NCI-H146 treated with DMSO at 0.1 percent for 48 hours (cell line): ENCODE measurements around the gene PHF20.
"Not testable (repeated sequence)": the region's sequence is repeated elsewhere in the genome, so short reads cannot be mapped to it uniquely, and the experiment has no call there.

ENCODE experiments used
- DNase-seq: peaks from one replicate; lab custom pipeline; 2025; ENCODE audit not compliant: unreplicated experiment; lab: John Stamatoyannopoulos, UW

The PHF20 gene

DNA sequence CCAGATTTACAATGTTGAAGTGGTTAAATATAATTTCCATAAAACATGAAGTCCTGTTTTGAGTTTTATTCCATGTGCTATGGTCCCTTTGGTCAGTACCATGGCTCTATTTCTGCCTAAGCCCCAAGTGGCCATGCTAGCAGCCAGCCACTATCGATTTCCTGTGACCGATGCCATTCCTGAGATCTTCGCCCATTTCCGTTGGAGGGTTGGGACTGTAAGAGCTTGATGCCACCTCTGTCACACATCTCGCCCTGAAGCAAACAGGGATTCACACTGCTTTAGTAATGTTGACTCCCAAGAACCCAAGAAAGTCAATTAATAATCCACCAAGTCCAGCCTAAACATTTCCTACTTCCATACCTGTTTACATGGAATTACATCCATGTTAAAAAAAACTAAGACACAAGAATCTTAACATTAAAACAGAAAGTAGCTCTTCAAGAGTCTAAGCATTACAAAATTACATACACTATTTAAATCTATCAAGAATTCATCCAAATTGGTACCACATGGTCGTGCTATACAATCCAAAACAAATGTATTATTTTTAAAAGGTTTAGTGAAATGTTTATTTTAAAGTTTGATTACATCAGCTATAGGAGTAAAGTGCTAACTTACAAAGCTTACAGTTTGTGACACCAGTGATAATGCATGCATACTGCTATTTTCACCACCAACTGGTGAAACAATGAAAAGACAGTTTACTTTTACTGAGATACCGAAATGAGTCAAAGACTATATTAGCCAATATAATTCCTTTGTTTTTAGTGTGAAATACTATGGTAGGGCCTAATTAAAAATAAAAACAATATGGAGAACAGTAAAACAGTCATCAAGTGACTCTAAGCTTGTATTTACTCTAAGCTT lies 32.3 kb upstream of the PHF20 start:
- DNase-seq = no peak

DNA sequence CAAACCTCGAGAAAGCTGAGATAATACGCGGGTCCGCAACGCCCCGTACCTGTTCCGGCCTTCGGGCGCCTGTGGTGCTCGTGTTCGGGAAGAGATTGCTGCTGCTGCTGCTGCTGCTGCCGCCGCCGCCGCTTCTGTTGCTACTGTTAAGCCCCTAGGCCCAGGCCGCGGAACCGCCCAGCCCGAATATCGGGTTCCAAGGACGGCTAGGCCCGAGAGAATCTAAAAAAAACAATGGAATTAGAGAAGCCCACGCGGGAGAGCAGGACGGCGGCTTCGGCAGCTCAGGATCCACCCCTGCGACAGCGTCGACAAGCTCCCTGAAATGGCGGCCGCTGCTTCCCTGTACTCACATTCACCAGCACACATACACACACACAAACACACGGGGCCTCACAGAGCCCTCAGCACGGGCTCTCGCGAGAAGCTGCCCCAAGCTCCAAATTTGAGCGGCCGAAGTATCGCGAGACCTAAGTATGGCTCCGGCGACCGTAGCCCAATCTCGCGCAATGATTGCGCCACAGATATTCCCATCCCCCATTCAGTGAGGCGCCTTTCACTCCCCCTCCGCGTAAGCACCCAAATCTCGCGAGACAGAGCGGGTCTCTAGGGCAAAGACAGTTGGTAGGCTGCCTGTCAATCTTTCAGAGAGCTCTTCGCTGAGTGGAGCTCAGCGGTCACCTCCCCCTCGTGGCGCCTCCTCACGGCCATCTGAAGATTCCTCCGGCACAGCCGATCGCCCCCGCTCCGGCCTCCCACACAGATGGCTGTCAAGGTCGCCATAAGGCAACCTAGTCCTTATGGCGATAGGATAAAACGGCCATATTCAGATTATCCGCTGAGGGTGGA lies 29.7 kb upstream of the PHF20 start, which contains the start of gene RBM39:
Gene RBM39, minus strand, starts transcription at position 369 of the 849 bp plus-strand sequence. CDS start 1,386 bp downstream, outside the sequence.
- peak; percentile 100 for DNase-seq

DNA sequence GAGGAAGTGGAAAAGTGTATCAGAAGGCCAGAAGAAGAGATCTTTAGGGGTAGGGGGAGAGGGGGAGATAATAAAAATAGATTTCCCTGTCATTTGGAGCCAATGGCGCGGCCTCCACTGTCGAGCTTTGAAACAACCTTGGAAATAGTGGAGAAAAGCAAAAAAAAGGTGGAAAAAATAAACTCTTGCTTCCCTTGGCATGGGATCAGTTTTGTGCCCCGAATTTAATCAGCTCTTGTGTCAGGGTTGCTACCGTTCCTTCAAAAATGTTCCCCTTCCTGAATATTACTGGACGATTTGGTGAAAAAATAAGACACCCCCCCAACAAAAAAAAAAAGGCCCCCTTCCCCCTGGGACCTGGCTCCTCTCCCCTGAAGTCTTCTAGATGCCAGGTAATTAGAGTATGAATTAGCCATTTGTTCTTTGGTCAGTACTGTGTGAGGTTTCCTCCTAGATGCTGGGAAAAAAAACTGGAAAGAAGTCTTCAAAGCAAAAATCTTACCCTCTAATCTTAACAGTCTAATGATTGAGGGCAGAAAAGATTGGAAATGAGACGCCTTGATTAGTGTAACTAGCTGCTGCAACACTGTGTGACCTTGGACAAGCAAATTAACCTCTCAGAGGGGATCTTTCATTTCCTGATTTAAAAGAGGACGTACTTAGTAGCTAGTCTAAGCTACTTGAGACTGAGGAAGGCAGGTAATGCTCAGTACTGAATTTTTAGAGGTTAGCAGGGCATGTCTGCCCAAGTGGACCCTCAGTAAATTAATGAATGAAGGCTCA lies 28.9 kb upstream of the PHF20 start:
- DNase-seq = peak; percentile 52

DNA sequence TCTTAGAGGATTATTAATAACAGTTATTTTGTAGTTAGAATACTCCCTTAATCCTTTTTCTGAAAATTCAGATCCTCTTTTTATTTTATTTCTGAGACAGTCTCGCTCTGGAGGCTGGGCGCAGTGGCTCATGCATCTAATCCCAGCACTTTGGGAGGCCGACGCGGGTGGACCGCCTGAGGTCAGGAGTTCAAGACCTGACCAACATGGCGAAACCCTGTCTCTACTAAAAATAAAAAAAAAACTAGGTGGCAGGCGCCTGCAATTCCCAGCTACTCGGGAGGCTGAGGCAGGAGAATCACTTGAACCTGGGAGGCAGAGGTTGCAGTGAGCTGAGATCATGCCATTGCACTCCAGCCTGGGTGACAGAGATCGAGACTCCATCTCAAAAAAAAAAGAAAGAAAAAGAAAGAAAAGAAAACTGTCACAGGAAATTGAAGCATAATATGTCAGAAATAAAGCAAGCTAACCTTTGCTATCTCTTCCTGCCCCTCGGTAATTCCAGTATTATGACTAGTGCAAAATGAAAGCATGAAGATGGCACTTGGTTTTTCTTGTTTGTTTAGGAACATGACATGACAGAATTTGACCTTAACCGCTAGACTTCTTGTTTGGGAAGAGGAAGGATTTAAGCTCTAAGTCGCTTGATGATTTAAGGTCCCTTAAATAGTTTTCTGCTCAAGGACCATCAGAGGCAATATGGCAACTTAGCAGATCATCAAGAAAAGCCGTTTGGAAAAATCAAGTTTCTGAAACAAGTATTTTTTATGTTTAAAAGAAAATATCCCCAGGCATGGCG lies 27.9 kb upstream of the PHF20 start:
- no peak for DNase-seq

DNA sequence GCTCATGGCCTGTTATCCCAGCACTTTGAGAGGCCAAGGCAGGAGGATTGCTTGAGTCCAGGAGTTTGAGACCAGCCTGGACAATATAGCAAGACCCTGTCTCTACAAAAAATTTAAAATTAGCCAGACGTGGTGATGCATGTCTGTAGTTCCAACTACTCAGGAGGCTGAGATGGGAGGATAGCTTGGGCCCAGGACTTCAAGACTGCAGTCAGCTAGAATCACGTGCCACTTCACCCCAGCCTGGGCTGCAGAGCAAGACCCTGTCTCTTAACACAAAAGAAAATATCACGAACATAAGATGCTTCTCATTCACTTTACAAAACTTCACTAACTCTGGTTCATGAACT lies 27.3 kb upstream of the PHF20 start:
- not testable (repeated sequence) for DNase-seq

DNA sequence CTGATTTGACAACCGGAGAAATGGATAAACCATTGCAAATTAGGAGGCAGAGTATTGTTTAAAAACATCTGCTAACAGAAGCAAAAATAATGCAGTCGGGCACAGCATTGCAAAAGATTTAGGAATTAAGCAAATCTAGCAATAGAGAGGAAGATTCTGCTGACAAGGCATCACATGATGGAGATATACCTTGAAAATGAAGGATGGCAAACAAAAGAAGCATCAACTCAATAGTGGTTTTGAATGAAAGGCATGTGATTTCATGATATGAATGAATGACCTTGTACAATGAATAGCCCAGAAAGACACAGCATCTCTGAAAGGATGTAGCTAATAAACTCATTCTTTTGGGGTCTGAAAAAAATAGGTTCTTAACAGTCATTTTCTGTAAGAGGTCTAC lies 21.2 kb upstream of the PHF20 start:
- DNase-seq = no peak

DNA sequence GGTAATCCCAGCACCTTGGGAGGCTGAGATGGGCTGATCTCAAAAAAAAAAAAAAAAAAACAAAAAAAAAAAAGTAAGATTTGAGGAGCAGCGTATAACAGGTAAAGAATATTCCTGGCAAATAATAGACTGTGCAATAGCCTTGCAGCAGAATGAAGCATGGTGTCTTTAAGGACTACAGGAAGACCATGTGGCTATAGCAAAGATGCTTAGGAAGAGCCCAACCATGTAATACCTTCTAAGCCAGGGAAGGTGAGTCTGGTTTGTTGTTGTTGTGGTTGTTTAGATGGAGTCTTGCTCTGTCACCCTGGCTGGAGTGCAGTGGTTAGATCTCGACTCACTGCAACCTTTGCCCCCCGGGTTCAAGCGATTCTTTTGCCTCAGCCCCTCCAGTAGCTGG lies 15.4 kb upstream of the PHF20 start:
- DNase-seq = no peak

DNA sequence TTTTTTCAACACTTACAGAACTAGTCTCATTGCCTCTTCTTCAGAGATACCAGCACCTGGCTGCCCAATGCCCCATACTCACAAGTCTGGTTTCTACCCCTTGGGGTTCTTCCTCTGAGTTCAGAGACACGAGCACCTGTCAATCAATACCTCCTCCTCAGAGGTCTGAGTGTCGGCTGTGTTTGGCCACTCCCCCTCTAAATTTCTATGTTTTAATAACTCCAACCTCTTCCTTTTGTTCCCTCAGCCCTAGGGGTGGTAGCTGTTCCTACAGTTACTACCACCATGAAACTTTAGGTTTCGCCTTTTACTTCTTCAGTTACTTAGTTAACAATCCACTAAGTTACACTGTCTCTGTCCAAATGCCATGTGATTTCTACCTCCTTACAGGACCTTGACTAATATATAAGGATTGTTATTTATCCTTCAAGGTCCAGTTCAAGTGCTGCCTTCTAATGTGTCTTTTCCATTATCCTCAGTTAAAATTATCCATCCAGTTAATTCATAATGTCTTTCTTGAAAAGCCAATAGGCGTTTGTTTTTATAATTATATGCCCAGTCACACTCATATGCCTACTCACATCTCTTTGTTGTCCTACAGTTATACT lies 14.6 kb upstream of the PHF20 start:
- DNase-seq = no peak

DNA sequence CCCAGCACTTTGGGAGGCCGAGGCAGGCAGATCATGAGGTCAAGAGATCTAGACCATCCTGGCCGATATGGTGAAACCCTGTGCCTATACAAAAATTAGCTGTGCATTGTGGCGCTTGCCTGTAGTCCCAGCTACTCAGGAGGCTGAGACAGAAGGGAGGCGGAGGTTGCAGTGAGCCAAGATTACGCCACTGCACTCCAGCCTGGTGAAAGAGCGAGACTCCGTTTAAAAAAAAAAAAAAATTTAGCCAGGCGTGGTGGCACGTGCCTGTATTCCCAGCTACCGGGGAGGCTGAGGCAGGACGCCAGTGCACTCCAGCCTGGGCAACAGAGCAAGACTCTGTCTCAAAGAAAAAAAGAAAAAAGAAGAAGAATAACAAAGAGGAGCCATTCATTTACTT lies 10.3 kb upstream of the PHF20 start:
- DNase-seq = not testable (repeated sequence)

DNA sequence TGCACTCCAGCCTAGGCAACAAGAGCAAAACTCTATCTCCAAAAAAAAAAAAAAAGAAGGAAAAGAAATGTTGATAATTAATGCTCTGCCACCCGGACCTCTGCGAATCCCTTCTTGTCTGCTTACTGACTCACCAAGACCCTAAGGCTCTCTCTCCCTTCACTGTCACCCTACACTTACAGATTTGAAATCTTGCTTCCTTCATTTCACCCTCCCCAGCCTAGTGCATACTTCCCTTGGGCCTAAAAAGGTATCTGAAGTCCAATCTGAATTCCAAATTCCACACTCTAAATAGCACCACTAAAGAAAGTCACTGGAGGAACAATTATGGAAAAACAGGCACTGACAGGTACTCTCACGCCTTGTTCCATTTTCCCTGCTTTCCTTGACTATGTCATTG lies 9.4 kb upstream of the PHF20 start:
- no peak for DNase-seq

DNA sequence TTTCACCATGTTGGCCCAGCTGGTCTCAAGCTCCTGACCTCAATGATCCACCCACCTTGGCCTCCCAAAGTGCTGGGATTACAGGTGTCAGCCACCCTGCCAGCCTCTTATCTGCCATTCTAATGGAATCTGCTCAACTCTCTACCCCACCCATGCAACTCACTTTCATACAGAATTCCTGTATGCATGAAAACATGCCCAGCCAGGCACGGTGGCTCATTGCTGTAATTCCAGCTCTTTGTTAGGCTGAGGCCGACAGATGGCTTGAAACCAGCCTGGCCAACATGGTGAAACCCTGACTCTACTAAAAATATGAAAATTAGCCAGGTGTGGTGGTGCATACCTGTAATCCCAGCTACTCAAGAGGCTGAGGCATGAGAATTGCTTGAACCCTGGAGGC lies 6.9 kb upstream of the PHF20 start:
- DNase-seq = not testable (repeated sequence)

DNA sequence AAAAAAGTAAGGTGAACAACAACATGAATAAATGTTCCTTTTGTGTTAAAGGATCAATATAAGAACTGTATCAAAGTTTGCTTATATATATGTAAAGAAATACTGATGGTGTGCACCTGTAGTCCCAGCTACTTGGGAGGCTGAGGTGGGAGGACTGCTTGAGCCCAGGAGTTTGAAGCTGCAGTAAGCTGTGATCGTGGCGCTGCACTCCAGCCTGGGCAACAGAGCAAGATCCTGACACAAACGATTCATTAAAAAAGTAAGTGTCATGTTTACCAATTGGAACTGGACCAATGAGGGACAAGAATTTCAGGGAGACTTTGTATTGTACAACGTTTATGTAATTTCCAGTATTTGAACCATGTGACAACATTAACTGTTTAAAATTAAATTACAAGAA lies 5.0 kb upstream of the PHF20 start:
- DNase-seq = no peak

DNA sequence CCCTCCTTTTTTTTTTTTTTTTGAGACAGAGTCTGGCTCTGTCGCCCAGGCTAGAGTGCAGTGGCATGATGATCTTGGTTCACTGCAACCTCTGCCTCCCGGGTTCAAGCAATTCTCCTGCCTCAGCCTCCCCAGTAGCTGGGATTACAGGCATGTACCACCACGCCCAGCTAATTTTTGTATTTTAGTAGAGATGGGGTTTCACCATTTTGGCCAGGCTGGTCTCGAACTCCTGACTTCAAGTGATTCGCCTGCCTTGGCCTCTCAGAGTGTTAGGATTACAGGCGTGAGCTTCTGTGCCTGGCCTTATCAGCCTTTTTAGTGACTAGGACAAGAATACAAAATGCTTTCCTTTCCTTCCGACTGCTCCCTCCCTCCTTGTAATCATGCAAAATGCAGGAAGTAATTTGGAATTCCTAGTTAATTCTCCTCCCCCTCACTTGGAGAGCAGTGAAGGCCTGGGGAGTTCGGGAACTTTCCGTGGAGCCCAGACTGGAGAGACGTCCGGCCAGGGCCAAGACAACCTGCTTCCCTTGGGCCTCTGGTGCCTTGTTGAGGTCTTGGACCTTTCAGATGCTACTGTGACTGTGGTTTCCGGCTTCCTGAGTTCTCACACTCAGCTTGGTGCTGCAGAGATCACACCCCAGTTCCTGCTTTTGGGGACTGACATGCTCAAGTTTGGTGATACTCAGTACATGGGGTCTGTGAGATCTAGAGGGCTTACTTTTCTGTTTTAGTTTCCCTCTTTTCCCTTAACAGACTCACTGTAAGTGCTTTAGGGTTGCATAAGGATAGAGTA lies 3.9 kb upstream of the PHF20 start:
- no peak for DNase-seq

DNA sequence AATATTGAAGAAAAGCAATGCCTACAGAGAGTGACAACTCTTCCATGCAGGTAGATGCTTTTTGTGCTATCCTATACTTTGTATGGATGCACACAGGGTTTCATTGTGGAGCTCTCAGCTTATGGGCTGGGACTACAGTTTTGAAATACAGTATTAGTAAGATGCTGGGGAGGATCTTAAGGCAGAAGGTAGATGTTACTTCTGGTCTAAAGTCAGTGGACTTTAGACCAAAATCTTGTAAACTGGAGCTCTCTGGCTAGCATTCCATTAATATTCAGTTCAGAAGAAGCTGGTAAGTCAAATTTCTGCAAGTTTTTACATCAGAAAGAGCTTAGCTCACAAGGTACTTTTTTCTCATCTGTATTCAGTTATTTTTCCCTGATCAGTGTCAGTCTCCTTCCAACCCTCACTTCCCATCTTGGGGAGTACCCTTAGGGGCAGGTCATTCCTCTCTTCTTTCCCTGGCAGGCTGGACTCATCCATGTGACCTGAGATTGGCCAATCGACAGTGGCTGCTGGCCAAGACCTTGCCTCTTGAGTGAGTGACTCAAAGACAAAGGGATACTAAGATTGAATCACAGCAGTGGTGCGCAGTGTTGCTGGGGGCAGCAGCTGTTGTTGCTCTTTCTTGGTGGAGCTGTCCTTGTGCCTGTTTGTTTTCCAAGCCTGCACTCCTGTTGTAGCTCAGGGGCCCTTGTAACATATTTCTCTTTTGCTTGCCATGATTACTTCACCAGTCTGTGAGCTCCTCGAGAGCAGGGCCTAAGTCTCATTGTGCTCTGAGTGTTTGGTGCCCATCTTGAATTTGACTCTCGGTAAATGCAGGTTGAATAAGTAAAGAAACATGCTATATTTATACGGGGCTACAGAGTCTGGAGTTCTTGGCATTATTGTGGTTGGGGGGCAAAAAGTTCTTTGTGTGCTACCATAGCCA lies 2.8 kb upstream of the PHF20 start:
- DNase-seq = peak; percentile 25

DNA sequence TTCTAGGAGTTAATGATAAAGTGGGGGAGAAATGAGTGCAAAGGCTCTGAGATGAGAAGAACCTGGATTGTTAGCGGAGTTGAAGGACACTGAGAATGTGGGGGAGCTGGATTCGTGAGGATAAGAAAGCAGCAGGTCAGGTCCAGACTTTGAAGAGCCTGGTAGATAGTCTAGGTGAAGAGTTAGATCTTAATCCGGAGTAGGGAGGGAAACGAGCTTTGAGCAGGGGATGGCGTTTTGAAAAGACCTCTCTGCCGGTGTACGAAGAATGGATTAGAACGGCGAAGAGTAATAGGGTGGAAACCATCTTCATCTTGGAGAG lies 487 bp upstream of the PHF20 start:
- DNase-seq = no peak

DNA sequence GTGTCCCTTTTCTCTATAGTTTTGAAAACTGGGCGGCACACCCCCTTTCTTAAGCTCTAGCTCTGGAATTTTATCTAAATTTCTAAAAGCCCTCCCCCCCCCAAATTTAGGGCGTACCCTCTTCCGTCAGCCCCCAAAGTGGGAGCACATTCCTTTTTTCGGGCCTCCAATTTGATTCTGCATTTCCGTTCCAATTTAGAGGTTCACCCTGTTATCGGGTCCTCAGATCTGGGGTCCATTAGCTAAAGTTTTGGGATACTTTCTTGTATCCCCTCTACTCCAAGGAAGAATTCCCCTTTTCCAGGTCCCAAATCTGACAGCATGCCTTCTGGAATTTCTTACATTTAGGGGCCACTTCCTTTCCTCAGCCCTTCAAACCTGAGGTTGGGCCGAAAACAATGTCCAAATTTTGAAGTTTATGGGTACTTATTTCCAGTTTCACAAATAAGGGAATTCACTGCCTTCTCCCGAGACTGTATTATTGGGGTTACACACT lies 796 bp downstream of the PHF20 start:
- DNase-seq = no peak

DNA sequence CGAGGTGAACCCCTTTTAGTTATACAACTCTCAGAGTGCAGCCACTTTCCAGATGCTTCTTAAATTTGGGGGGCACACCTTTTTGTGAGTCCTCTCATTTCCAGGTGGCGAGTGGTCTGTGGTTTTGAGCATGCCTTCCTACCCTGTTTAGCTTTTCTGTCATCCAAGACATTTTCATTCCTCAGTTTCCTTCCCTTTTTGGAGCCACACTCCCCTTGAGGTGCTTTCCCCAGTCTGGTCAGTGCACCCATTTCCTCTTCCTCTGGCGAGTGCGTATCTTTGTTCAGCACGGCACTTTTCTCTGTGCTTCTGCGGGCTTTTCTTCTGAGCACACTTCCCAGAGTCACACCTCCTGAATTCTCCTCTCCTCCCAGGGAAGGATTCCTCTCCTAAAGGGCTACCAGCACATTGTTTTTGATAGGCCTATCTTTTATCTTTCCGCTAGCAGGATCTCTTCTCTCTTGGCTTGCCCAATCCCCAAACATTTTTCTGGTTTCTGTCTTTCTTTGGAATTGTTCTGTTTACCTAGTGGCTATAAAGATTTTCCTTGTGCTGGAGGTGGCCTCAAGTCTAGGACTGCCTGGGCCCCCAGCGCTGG lies 1.4 kb downstream of the PHF20 start:
- no peak for DNase-seq

DNA sequence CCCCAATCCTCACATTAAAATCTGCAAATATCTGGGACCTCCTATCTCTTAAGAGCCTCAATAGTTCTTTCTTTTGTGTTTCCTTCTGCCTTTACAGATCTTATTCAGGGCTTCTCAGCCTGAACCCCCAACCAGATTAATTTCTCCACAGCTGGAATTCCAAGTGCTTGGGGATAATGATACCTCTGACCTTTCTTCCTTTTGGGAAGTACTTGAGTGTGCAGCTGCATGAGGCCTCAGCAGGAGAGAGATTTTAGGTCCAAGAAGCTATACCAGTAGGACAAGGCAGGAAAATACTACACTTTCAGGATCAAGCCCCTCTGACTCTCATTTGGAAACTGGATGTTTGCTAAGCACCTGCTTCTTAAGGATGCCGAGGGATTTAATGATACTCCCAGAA lies 2.6 kb downstream of the PHF20 start:
- no peak for DNase-seq
